HuH-7 (cell line): ENCODE data around the gene SMYD4.

ENCODE experiments used
- DNase-seq: peaks from one replicate; pipeline ENCODE4 v3.0.0; 2011; ENCODE audit warnings: low spot score

The SMYD4 gene

DNA sequence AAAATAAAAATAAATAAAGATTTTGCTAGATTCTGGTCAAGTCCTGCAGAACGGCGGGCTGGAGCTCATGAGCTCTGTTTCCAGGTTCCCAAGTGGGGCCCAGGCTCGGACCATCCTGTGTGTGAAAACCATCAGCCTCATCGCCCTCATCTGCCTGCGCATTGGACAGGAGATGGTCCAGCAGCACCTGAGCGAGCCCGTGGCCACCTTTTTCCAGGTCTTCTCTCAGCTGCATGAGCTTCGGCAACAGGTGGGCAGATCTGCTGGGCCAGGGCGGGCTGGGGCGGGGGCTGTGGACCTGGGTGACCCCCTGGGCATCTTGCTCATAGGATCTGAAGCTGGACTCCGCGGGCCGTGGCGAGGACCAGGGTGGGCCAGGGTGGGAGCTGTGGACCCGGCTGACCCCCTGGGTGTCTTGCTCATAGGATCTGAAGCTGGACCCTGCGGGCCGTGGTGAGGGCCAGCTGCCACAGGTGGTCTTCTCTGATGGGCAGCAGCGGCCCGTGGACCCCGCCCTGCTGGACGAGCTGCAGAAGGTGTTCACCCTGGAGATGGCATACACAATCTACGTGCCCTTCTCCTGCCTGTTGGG, 97.4 kb downstream of the SMYD4 start:
- no peak for DNase-seq

DNA sequence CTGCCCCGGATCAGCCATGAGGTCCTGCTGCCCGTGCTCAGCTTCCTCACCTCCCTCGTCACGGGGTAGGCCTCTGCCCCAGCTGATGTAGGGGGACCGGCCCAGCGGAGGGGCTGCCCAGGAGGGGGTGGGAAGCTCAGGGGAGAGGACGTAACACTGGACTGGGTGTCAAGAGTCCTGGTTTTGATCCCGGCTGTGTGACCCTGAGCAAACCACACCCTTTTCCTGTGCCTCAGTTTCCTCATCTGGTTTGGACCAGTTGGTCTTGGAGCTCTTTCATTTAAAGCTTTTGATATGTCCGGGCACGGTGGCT, 98.6 kb downstream of the SMYD4 start:
- DNase-seq: no peak

- DNase-seq: no peak
Observed at GRCh38 chr17:1730326-1731193, 99.1 kb downstream of the SMYD4 start.

GRCh38 chr17:1729966-1730325, 99.8 kb downstream of the SMYD4 start:
- no peak for DNase-seq
